AG04450 (cell line): Measurements from ENCODE around the gene MFSD6. TPM values are rescaled to one million over a fixed set of nuclear protein-coding genes. Genes with fewer than 3 reads are reported as not detected.

Source experiments
- CTCF ChIA-PET: fragments of 300-600, 350-600 bp; formaldehyde crosslinking; extraction: SDS; loops from one replicate; lab custom pipeline; 2022; ENCODE audit warnings: antibody characterized with exemption, inconsistent platforms; lab: Charles Lee
- POLR2A ChIA-PET: fragments of 350-600 bp; formaldehyde crosslinking; extraction: SDS; loops from one replicate; lab custom pipeline; 2021; ENCODE audit warnings: antibody characterized with exemption, inconsistent platforms; lab: Yijun Ruan, JAX
- DNase-seq: peaks from one replicate; pipeline ENCODE4 v3.0.0-alpha.2; 2011; ENCODE audit warnings: low read depth, low spot score
- H3K27ac ChIP-seq: one replicate; pipeline ENCODE4 v1.5.1; 2012; ENCODE audit warnings: low read depth, low read length, control low read depth
- H3K27me3 ChIP-seq: one replicate; pipeline ENCODE4 v1.6.0; 2012; ENCODE audit warnings: low read length; ENCODE audit not compliant: control insufficient read depth, insufficient read depth
- H3K4me3 ChIP-seq: 2 replicates; pipeline ENCODE4 v1.5.1; 2011; ENCODE audit warnings: mild to moderate bottlenecking, low read depth, low read length, control low read depth
- H3K9me3 ChIP-seq: 2 replicates; pipeline ENCODE4 v1.5.1; 2012; ENCODE audit warnings: low read length; ENCODE audit not compliant: control insufficient read depth, insufficient read depth
- CTCF ChIP-seq: IDR thresholded peaks from 2 replicates; pipeline ENCODE4 v1.5.1; 2011; ENCODE audit warnings: low read depth, low read length, control low read depth, inconsistent platforms
- polyA plus RNA-seq: library from polyadenylated mRNA; depleted of rRNA; stranded (reverse); fragments of >200 nt; gene quantifications from 2 replicates; pipeline ENCODE4 v1.2.3, GENCODE V29; 2011

MFSD6 gene
- polyA plus RNA-seq, 1 experiment: 12.9 TPM

- no peaks in the 10 kb centered on the region for H3K9me3 ChIP-seq
- H3K27me3 ChIP-seq: no peaks in the 10 kb centered on the region
- CTCF ChIA-PET: no interaction called here
- TF ChIP-seq CTCF: no peak
- no peak for DNase-seq
- no peak overlapping the region for H3K27ac ChIP-seq
- POLR2A ChIA-PET: no interaction called here
- no peak overlapping the region for H3K4me3 ChIP-seq
These were observed 52.3 kb downstream of the MFSD6 start for GRCh38 chr2:190460487-190460886.

GRCh38 chr2:190462181-190462580 is 54.0 kb downstream of the MFSD6 start:
- no peak for TF ChIP-seq CTCF
- no peak for DNase-seq
- POLR2A ChIA-PET: no interaction called here
- H3K27me3 ChIP-seq: no peaks in the 10 kb centered on the region
- H3K9me3 ChIP-seq: no peaks in the 10 kb centered on the region
- no peak overlapping the region for H3K27ac ChIP-seq
- H3K4me3 ChIP-seq: no peak overlapping the region
- CTCF ChIA-PET: no interaction called here

- no peaks in the 10 kb centered on the region for H3K27me3 ChIP-seq
- no peak overlapping the region for H3K27ac ChIP-seq
- no peak overlapping the region for H3K4me3 ChIP-seq
- no peak for TF ChIP-seq CTCF
- DNase-seq: no peak
- POLR2A ChIA-PET: no interaction called here
- H3K9me3 ChIP-seq: no peaks in the 10 kb centered on the region
- CTCF ChIA-PET: no interaction called here
These were observed 54.5 kb downstream of the MFSD6 start for GRCh38 chr2:190462611-190463010.

GRCh38 chr2:190465060-190465459 is 56.9 kb downstream of the MFSD6 start:
- no peak for TF ChIP-seq CTCF
- Histone ChIP-seq H3K9me3 (no peaks in the 10 kb centered on the region), H3K27me3 (no peaks in the 10 kb centered on the region), H3K4me3 (no peak overlapping the region), H3K27ac (no peak overlapping the region)
- ChIA-PET CTCF (no interaction called here), POLR2A (no interaction called here)
- no peak for DNase-seq

GRCh38 chr2:190466819-190467446 is 58.8 kb downstream of the MFSD6 start:
- H3K4me3 ChIP-seq: no peak overlapping the region
- H3K27ac ChIP-seq: no peak overlapping the region
- no peak for DNase-seq
- TF ChIP-seq CTCF: no peak
- CTCF ChIA-PET: no interaction called here
- no peaks in the 10 kb centered on the region for H3K27me3 ChIP-seq
- POLR2A ChIA-PET: interaction anchor here (0.9 kb wide), 1 partner anchor 107 kb away, joined by 3 read pairs; no protein-coding TSS in a partner anchor
- peaks cover 5% of the 10 kb centered on the region for H3K9me3 ChIP-seq
